Dermis blood vessel endothelial cell (primary cell): ENCODE data around the gene CKM. TPM values are rescaled to one million over a fixed set of nuclear protein-coding genes. Genes with fewer than 3 reads are reported as not detected.
"Not testable (repeated sequence)": the region's sequence is repeated elsewhere in the genome, so short reads cannot be mapped to it uniquely, and the experiment has no call there.

Experiments used
- DNase-seq: peaks from one replicate; pipeline ENCODE4 v3.0.0; 2010
- total RNA-seq: library from RNA; depleted of rRNA; stranded (reverse); fragments of >200 nt; gene quantifications from 2 replicates; pipeline ENCODE4 v1.2.3, GENCODE V29; 2014

Gene CKM
- total RNA-seq, 1 donor from 2014 or later, result not detected

DNA sequence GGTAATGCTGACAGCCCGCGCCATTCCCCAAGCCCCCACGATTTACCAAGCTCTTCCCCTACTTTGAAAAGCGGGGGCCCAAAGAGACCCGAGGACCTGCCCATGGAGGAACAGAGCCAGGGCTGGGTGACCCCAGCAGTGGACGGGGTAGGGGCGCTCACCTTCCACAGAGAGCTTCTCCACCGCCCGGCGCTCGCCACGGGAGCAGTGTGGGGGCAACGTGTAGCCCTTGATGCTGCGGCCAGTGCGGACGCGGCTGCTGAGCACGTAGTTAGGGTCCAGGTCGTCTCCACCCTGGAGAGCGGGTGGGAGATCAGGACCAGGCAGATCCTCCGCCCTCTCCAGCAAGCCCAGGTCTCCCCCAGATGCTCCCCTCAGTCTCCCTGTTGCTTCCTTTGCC is 7.4 kb downstream of the CKM start:
- DNase-seq, result no peak

DNA sequence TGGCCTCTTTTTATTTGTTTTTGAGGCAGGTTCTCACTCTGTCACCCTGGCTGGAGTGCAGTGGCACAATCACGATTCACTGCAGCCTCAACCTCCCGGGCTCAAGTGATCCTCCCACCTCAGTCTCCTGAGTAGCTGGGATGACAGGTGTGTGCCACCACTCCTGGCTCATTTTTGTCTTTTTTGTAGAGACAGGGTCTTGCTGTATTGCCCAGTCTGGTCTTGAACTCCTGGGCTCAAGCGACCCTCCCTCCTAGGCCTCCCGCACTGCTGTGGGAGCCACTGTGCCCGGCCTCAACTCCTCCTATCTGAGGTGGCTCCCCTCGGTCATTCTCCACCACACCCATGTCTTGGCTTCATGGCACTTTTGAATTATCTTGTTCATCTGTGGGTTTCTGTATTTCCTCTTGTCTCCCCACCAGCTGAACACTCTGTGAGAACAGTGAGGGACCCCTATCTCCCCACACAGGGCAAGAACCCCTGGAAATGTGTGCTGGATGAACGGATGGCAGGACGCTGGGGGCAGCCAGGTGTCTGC is 7.9 kb downstream of the CKM start:
- no peak for DNase-seq

- not testable (repeated sequence) for DNase-seq
These were observed 10.4 kb downstream of the CKM start for GRCh38 chr19:45312285-45312684.

DNA sequence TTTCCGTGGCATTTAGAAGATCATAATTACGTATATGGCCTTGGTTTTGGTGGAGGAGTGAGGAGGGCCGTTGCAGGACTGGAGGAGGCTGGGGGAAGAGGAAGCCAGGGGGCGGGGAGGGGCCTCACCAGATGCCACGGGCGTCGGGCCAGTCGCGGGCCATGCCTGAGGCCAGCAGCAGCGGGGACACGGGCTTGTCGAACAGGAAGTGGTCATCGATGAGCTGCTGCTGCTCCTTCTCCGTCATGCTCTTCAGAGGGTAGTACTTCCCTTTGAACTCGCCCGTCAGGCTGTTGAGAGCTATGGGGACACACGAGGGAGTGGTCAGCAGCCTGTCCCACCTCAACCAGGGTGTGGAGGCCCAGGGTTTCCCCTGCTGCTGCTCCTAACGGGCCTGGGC is 11.1 kb downstream of the CKM start:
- peak; percentile 12 for DNase-seq

GRCh38 chr19:45309322-45309721 is 13.4 kb downstream of the CKM start:
- DNase-seq, result not testable (repeated sequence)

DNA sequence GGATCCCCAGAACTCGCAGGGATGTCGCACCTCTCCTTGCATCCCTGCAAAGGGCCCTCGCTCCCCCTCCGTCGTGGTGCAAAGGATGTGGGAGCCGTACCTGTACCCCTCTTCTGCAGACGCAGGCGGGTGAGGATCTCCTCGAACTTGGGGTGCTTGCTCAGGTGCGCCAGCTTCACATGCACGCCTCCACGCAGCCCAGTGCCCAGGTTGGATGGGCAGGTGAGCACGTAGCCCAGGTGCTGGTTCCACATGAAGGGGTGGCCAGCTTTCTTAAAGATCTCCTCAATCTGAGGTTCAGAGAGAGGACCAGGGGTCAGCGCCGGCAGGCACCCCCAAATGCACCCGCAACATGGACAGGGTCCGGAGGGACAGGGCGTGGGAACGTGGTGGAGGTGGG is 15.3 kb downstream of the CKM start:
- no peak for DNase-seq

DNA sequence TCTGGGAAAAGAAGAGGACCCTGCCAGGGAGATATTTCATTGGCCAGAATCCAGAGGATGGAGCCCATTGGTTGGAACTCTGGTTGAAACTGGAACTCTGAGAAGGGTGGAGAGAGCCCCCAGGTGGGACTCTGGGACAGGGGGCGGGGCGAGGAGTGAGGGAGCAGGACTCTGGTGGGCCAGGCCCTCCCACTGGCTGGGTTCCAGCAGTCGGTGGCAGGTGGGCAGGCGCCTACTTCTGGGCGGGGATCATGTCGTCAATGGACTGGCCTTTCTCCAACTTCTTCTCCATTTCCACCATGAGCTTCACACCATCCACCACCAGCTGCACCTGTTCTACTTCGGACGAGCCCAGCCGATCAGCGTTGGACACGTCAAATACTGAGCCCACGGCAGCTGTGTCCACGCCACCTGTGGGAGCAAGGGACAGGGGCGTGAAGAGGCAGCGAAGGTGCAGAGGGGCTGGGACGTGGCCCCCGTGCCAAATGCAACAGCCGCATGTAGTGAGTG is 16.1 kb downstream of the CKM start:
- DNase-seq, result no peak

DNA sequence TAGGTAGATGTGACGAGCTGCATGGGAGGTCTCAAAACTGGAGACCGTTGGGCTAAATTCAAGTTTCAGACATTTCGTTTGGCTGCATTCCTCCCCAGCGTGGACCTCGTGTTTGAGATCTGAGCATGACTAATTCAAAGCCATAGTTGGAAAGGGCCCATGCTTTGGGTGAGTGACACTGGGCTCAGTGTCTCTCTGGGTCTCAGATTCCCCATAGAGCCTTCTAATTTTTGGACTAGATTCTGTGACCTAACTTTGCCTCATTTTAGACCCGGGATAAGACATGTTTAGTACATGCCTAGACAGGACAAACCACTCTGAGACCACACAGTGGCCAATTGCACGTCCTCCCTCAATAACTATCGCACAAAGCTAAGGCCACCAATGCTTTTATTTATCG is 16.6 kb downstream of the CKM start:
- no peak for DNase-seq

GRCh38 chr19:45305421-45305820 is 17.3 kb downstream of the CKM start:
- DNase-seq, result peak; percentile 33

GRCh38 chr19:45305007-45305406 is 17.7 kb downstream of the CKM start:
- DNase-seq, result no peak

DNA sequence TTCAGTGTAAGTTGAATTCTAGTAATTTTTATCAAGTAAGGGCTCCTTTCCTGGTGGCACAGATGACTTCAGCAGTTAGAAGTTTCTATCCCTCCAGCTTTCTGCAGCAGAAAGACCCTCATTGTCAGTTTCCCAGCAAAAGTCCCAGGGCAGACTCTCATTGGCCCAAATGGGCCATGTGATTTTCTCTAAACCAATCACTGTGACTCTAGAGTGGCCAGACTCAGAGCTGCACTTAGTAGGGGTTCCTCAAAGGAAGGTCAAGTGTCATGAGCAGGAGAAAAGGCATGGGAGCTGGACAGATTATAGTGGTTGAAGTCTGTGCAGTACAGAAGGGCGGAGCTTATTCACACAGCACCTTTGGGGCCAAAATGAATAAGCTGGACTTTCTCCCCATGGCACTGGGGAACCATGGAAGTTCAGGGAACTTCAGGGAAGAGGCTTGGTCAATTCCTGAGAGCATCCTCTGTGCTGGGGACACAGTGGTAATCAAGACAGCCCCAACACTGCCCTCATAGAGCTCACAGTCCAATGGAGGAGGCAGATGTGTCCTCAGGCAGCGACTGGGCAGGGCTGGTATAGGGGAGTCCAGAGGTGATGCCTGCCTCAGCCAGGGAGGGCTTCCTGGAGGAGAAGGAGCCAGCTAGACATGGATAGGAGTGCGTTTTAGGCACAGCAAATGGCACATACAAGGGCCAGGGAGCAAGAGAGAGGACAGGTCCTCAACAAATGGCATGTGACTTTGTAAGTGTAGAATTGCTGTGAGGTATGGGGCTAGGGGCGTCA is 18.3 kb downstream of the CKM start:
- no peak for DNase-seq

GRCh38 chr19:45303269-45304060 is 19.2 kb downstream of the CKM start:
- DNase-seq, result no peak

DNA sequence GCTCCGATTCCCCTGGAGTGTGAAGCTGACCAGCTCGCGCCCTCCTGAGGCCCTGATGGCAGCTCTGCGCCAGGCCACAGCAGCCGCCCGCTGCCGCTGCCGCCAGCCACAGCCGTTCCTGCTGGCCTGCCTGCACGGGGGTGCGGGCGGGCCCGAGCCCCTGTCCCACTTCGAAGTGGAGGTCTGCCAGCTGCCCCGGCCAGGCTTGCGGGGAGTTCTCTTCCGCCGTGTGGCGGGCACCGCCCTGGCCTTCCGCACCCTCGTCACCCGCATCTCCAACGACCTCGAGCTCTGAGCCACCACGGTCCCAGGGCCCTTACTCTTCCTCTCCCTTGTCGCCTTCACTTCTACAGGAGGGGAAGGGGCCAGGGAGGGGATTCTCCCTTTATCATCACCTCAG is 20.3 kb downstream of the CKM start:
- DNase-seq, result no peak

- no peak for DNase-seq
These were observed 23.0 kb downstream of the CKM start for GRCh38 chr19:45299719-45300118.

- no peak for DNase-seq
These were observed 24.4 kb downstream of the CKM start for GRCh38 chr19:45298264-45298663.

- no peak for DNase-seq
These were observed 25.0 kb downstream of the CKM start for GRCh38 chr19:45297674-45298073.

- no peak for DNase-seq
These were observed 26.3 kb downstream of the CKM start for GRCh38 chr19:45296355-45296754.

GRCh38 chr19:45295873-45296272 is 26.8 kb downstream of the CKM start:
- DNase-seq, result no peak

GRCh38 chr19:45294291-45295029 is 28.2 kb downstream of the CKM start:
- no peak for DNase-seq

DNA sequence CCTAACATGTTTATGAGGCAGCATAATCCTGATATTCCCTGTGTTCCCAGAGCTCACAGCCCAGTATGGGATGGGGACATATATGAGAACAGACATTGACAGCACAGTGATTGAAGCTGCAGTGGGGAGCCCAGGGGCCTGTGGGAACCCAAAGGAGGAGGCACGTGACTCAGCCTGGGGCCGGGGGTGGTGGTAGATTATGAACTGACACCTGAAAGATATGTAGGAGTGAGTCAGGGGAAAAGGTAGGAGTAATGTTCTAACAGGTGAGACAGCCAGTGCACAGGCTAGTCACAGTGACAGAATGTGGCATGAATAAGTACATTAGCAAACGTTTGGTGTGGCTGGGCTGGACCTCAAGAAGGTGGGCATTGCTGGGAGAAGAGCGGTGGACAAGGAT is 29.0 kb downstream of the CKM start:
- DNase-seq, result no peak

DNA sequence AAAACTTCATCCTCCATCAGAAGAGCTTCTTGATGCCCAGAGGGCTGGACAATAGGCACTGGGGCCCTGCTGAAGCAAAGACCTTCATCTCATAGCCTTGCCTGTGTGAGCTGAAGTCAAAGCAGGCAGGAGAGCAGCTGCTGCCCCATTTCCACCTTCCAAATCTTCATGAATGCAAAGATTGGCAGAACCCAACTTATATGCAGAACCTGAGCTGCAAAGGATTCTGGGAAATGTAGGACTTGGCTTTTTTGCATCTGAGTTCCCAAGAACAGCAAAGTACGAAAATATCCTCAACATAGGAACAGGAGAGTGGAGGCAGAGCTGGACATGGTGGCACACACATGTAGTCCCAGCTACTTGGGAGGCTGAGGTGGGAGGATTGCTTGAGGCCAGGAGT is 30.8 kb downstream of the CKM start:
- no peak for DNase-seq

GRCh38 chr19:45290381-45290931 is 32.2 kb downstream of the CKM start:
- DNase-seq, result no peak
